Stimulated activated naive CD8-positive, alpha-beta T cell treated with anti-CD3 and anti-CD28 coated beads, Interleukin-15, Interleukin-2, amounts not matched to agents 100 ng/mL and 50 ng/mL, for 24 hours (primary cell): ENCODE measurements around the gene SLC39A7.
A peak's percentile ranks its signal among the peaks of the same experiment; 100 is the strongest.

Experiments used
- H3K27ac Mint-ChIP-seq: one replicate; pipeline ENCODE4 v1.8.0; 2021; ENCODE audit warnings: mild to moderate bottlenecking, mixed read lengths
- H3K27me3 Mint-ChIP-seq: one replicate; pipeline ENCODE4 v1.8.0; 2021; ENCODE audit warnings: mixed read lengths
- H3K36me3 Mint-ChIP-seq: one replicate; pipeline ENCODE4 v1.8.0; 2021; ENCODE audit warnings: low read depth, mixed read lengths
- H3K4me1 Mint-ChIP-seq: one replicate; pipeline ENCODE4 v1.8.0; 2021; ENCODE audit warnings: low read depth, mixed read lengths
- H3K4me3 Mint-ChIP-seq: one replicate; pipeline ENCODE4 v1.8.0; 2021; ENCODE audit warnings: mild to moderate bottlenecking, mixed read lengths
- H3K9me3 Mint-ChIP-seq: one replicate; pipeline ENCODE4 v1.8.0; 2021; ENCODE audit warnings: mixed read lengths

The SLC39A7 gene

GRCh38 chr6:33176906-33177305 is 23.8 kb upstream of the SLC39A7 start:
- H3K27me3 Mint-ChIP-seq: no peaks in the 10 kb centered on the region
- no peak overlapping the region for H3K4me3 Mint-ChIP-seq
- no peak overlapping the region for H3K27ac Mint-ChIP-seq

GRCh38 chr6:33177552-33178446 is 22.9 kb upstream of the SLC39A7 start:
- Mint-ChIP-seq H3K4me1 (peaks cover 3% of the 10 kb centered on the region), H3K4me3 (no peak overlapping the region), H3K27ac (no peak overlapping the region), H3K9me3 (peaks cover 3% of the 10 kb centered on the region), H3K27me3 (no peaks in the 10 kb centered on the region), H3K36me3 (peaks cover 3% of the 10 kb centered on the region)

More at GRCh38 chr6:33176906-33177305, 23.8 kb upstream of the SLC39A7 start:
- H3K4me1 Mint-ChIP-seq: no peaks in the 10 kb centered on the region
- H3K9me3 Mint-ChIP-seq: no peaks in the 10 kb centered on the region
- H3K36me3 Mint-ChIP-seq: no peaks in the 10 kb centered on the region

GRCh38 chr6:33178755-33179475 is 21.8 kb upstream of the SLC39A7 start:
- Mint-ChIP-seq H3K27ac (no peak overlapping the region), H3K4me3 (no peak overlapping the region), H3K36me3 (peaks cover 14% of the 10 kb centered on the region), H3K4me1 (peaks cover 14% of the 10 kb centered on the region), H3K27me3 (no peaks in the 10 kb centered on the region), H3K9me3 (peaks cover 14% of the 10 kb centered on the region)

- Mint-ChIP-seq H3K27me3 (no peaks in the 10 kb centered on the region), H3K4me1 (peaks cover 18% of the 10 kb centered on the region), H3K27ac (no peak overlapping the region), H3K4me3 (no peak overlapping the region), H3K36me3 (peaks cover 15% of the 10 kb centered on the region), H3K9me3 (peaks cover 14% of the 10 kb centered on the region)
These were observed 19.5 kb upstream of the SLC39A7 start for GRCh38 chr6:33181141-33181540.

- H3K4me3 Mint-ChIP-seq: peak overlapping the region; percentile 66
- peaks cover 14% of the 10 kb centered on the region for H3K9me3 Mint-ChIP-seq
- H3K27me3 Mint-ChIP-seq: no peaks in the 10 kb centered on the region
- H3K36me3 Mint-ChIP-seq: peaks cover 15% of the 10 kb centered on the region
- H3K4me1 Mint-ChIP-seq: peaks cover 18% of the 10 kb centered on the region
- H3K27ac Mint-ChIP-seq: peak overlapping the region; percentile 94
These were observed 17.5 kb upstream of the SLC39A7 start for GRCh38 chr6:33183071-33183683.

GRCh38 chr6:33185190-33185589 is 15.5 kb upstream of the SLC39A7 start:
- Mint-ChIP-seq H3K27ac (no peak overlapping the region), H3K36me3 (peaks cover 15% of the 10 kb centered on the region), H3K4me1 (peaks cover 18% of the 10 kb centered on the region), H3K27me3 (peaks cover 6% of the 10 kb centered on the region), H3K4me3 (no peak overlapping the region), H3K9me3 (peaks cover 14% of the 10 kb centered on the region)

- H3K9me3 Mint-ChIP-seq: peaks cover 14% of the 10 kb centered on the region
These were observed 14.9 kb upstream of the SLC39A7 start for GRCh38 chr6:33185654-33186187.

GRCh38 chr6:33187809-33188208 is 12.9 kb upstream of the SLC39A7 start:
- Mint-ChIP-seq H3K27ac (no peak overlapping the region), H3K4me3 (no peak overlapping the region), H3K9me3 (peaks cover 11% of the 10 kb centered on the region), H3K4me1 (peaks cover 25% of the 10 kb centered on the region), H3K36me3 (peaks cover 12% of the 10 kb centered on the region), H3K27me3 (peaks cover 20% of the 10 kb centered on the region)

More at GRCh38 chr6:33185654-33186187, 14.9 kb upstream of the SLC39A7 start:
- Mint-ChIP-seq H3K36me3 (peaks cover 15% of the 10 kb centered on the region), H3K4me1 (peaks cover 18% of the 10 kb centered on the region), H3K4me3 (no peak overlapping the region), H3K27me3 (peaks cover 10% of the 10 kb centered on the region), H3K27ac (no peak overlapping the region)

GRCh38 chr6:33189164-33189563 is 11.5 kb upstream of the SLC39A7 start:
- Mint-ChIP-seq H3K36me3 (peaks cover 4% of the 10 kb centered on the region), H3K27ac (no peak overlapping the region), H3K27me3 (peaks cover 20% of the 10 kb centered on the region), H3K4me1 (peaks cover 23% of the 10 kb centered on the region), H3K4me3 (no peak overlapping the region), H3K9me3 (no peaks in the 10 kb centered on the region)

GRCh38 chr6:33189625-33190448 is 10.8 kb upstream of the SLC39A7 start:
- H3K9me3 Mint-ChIP-seq: no peaks in the 10 kb centered on the region
- H3K27me3 Mint-ChIP-seq: peaks cover 20% of the 10 kb centered on the region
- peaks cover 11% of the 10 kb centered on the region for H3K36me3 Mint-ChIP-seq
- H3K4me3 Mint-ChIP-seq: no peak overlapping the region
- H3K4me1 Mint-ChIP-seq: peaks cover 23% of the 10 kb centered on the region
- H3K27ac Mint-ChIP-seq: no peak overlapping the region

- Mint-ChIP-seq H3K27me3 (peaks cover 20% of the 10 kb centered on the region), H3K36me3 (peaks cover 19% of the 10 kb centered on the region)
These were observed 10.1 kb upstream of the SLC39A7 start for GRCh38 chr6:33190504-33191107.

GRCh38 chr6:33191383-33192104 is 9.1 kb upstream of the SLC39A7 start:
- Mint-ChIP-seq H3K9me3 (no peaks in the 10 kb centered on the region), H3K4me1 (peaks cover 26% of the 10 kb centered on the region), H3K27me3 (peaks cover 20% of the 10 kb centered on the region), H3K27ac (no peak overlapping the region), H3K4me3 (no peak overlapping the region), H3K36me3 (peaks cover 27% of the 10 kb centered on the region)

More at GRCh38 chr6:33190504-33191107, 10.1 kb upstream of the SLC39A7 start:
- no peak overlapping the region for H3K27ac Mint-ChIP-seq
- H3K9me3 Mint-ChIP-seq: no peaks in the 10 kb centered on the region
- no peak overlapping the region for H3K4me3 Mint-ChIP-seq
- peaks cover 25% of the 10 kb centered on the region for H3K4me1 Mint-ChIP-seq

GRCh38 chr6:33192105-33192646 is 8.5 kb upstream of the SLC39A7 start, which contains the start of gene COL11A2:
COL11A2 (minus strand) TSS chr6:33192467; CDS start chr6:33192240, 227 bp downstream.
- Mint-ChIP-seq H3K27ac (no peak within 1 kb of the TSS), H3K4me1 (peaks cover 28% of the 10 kb centered on the region), H3K4me3 (peak within 1 kb of the TSS; percentile 71), H3K9me3 (no peaks in the 10 kb centered on the region), H3K27me3 (peaks cover 20% of the 10 kb centered on the region), H3K36me3 (peaks cover 31% of the 10 kb centered on the region)
